Measurements from ENCODE around the gene FAF1. TPM values are rescaled to one million over a fixed set of nuclear protein-coding genes. Genes with fewer than 3 reads are reported as not detected.
A peak's percentile ranks its signal among the peaks of the same experiment; 100 is the strongest.

The FAF1 gene
- total and polyA plus RNA-seq, 9 of the 15 experiments (the other 6 are each of a cell fraction or from before 2014, with no cell fraction given), result 48.7 to 225 (median 118) TPM

- TF ChIP-seq ZNF639 (CRISPR knock-in tag; conservative IDR thresholded peaks at IDR 0.05 in 1 of 2, IDR thresholded peaks at IDR 0.05 in 1 of 2), result peak in 1 of 2 experiments; percentile 100; a peak in 2 of 4 replicates
- peak; percentile 90 for TF ChIP-seq HCFC1 (IDR thresholded peaks at IDR 0.05; ENCODE audit: low read depth, low read length)
- TF ChIP-seq FUS (optimal IDR thresholded peaks at IDR 0.05; ENCODE audit: low read depth, low read length), result peak; percentile 94
- TF ChIP-seq ELF2 (CRISPR knock-in tag; IDR thresholded peaks at IDR 0.05), result peak; percentile 83
- peak; percentile 65 for TF ChIP-seq FOXP1 (CRISPR knock-in tag; IDR thresholded peaks at IDR 0.05)
- TF ChIP-seq TOE1 (IDR thresholded peaks at IDR 0.05; ENCODE audit: borderline replicate concordance), result peak; percentile 95
- no peak for TF ChIP-seq TOE1 (CRISPR knock-in tag; IDR thresholded peaks at IDR 0.05; ENCODE audit: borderline replicate concordance, low read depth)
- TF ChIP-seq ZNF79 (CRISPR knock-in tag; IDR thresholded peaks at IDR 0.05; ENCODE audit: low read depth), result 0 out of 2 replicates have a peak, but pooled peaks have one; percentile 4
- TF ChIP-seq TAL1 (IDR thresholded peaks at IDR 0.05), result no peak; the same call in 1 of the 2 replicates
- 0 out of 2 replicates have a peak, but pooled peaks have one; percentile 46 for TF ChIP-seq SREBF1 (IDR thresholded peaks at IDR 0.05; ENCODE audit: borderline replicate concordance, low read depth, low read length)
- TF ChIP-seq ZBTB1 (CRISPR knock-in tag; IDR thresholded peaks at IDR 0.05; ENCODE audit: borderline replicate concordance, low read depth), result no peak; the same call in 1 of the 2 replicates
- TF ChIP-seq ZNF12 (CRISPR knock-in tag; IDR thresholded peaks at IDR 0.05), result peak; percentile 86; the same call in 1 of the 2 replicates
- no peak for TF ChIP-seq ZNF274 (IDR thresholded peaks at IDR 0.05; ENCODE audit: borderline replicate concordance, low read depth, low read length)
- TF ChIP-seq, protein P1, sequence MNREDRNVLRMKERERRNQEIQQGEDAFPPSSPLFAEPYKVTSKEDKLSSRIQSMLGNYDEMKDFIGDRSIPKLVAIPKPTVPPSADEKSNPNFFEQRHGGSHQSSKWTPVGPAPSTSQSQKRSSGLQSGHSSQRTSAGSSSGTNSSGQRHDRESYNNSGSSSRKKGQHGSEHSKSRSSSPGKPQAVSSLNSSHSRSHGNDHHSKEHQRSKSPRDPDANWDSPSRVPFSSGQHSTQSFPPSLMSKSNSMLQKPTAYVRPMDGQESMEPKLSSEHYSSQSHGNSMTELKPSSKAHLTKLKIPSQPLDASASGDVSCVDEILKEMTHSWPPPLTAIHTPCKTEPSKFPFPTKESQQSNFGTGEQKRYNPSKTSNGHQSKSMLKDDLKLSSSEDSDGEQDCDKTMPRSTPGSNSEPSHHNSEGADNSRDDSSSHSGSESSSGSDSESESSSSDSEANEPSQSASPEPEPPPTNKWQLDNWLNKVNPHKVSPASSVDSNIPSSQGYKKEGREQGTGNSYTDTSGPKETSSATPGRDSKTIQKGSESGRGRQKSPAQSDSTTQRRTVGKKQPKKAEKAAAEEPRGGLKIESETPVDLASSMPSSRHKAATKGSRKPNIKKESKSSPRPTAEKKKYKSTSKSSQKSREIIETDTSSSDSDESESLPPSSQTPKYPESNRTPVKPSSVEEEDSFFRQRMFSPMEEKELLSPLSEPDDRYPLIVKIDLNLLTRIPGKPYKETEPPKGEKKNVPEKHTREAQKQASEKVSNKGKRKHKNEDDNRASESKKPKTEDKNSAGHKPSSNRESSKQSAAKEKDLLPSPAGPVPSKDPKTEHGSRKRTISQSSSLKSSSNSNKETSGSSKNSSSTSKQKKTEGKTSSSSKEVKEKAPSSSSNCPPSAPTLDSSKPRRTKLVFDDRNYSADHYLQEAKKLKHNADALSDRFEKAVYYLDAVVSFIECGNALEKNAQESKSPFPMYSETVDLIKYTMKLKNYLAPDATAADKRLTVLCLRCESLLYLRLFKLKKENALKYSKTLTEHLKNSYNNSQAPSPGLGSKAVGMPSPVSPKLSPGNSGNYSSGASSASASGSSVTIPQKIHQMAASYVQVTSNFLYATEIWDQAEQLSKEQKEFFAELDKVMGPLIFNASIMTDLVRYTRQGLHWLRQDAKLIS (CRISPR knock-in tag; IDR thresholded peaks at IDR 0.05), result peak; percentile 83; the same call in 1 of the 2 replicates
- peak; percentile 73; the same call in 1 of the 2 replicates for TF ChIP-seq TCF7 (IDR thresholded peaks at IDR 0.05; ENCODE audit: borderline replicate concordance)
- peak; percentile 71 for TF ChIP-seq PKNOX1 (IDR thresholded peaks at IDR 0.05)
- TF ChIP-seq MEF2A (IDR thresholded peaks at IDR 0.05; ENCODE audit: control insufficient read depth, low read depth, low read length), result peak; percentile 35; the same call in 1 of the 2 replicates
- TF ChIP-seq SAFB2 (IDR thresholded peaks at IDR 0.05; ENCODE audit: borderline replicate concordance, low read depth, low read length, severe bottlenecking), result no peak
- peak; percentile 92 for TF ChIP-seq POLR2H (tag; IDR thresholded peaks at IDR 0.05; ENCODE audit: low read depth)
- peak; percentile 93 for TF ChIP-seq SETDB1 (IDR thresholded peaks at IDR 0.05; ENCODE audit: low read length)
- no peak for TF ChIP-seq ZNF507 (tag; conservative IDR thresholded peaks at IDR 0.05)
These were observed at the start of gene FAF1 (continued) for GRCh38 chr1:50959913-50960844.

Measured in K562 (cell line).